ENCODE results near the gene LZTR1. TPM values are rescaled to one million over a fixed set of nuclear protein-coding genes. Genes with fewer than 3 reads are reported as not detected.

LZTR1 gene
- total RNA-seq, 4 donors from 2014 or later = 18.2 to 73.7 (median 56.1) TPM

- no peak for DNase-seq
- Histone ChIP-seq H3K9me3 (no peaks in the 10 kb centered on the region), H3K36me3 (no peaks in the 10 kb centered on the region), H3K4me1 (peaks cover 0 to 13% of the 10 kb centered on the region in 2 donors), H3K4me3 (no peak overlapping the region), H3K27me3 (no peaks in the 10 kb centered on the region), H3K27ac (no peak overlapping the region)
- no peak for TF ChIP-seq POLR2A (IDR thresholded peaks at IDR 0.05)
- TF ChIP-seq CTCF (IDR thresholded peaks at IDR 0.05) = no peak
- intact Hi-C loops (cut with DNase I; ENCODE audit: low total_unique reads) = no loop called here
These were observed 15.6 kb downstream of the LZTR1 start for GRCh38 chr22:20997536-20998257.

- no peaks in the 10 kb centered on the region for H3K36me3 ChIP-seq
These were observed 16.6 kb downstream of the LZTR1 start for GRCh38 chr22:20998411-20999336.

GRCh38 chr22:20999350-21000206 is 17.5 kb downstream of the LZTR1 start:
- no peaks in the 10 kb centered on the region for H3K9me3 ChIP-seq
- H3K27ac ChIP-seq = peak overlapping the region in 1 of 2 donors; percentile 98
- no peaks in the 10 kb centered on the region for H3K36me3 ChIP-seq
- intact Hi-C loops (cut with DNase I; ENCODE audit: low total_unique reads) = no loop called here
- no peak overlapping the region for H3K4me3 ChIP-seq
- no peak for DNase-seq
- TF ChIP-seq CTCF (IDR thresholded peaks at IDR 0.05) (no peak), POLR2A (IDR thresholded peaks at IDR 0.05) (no peak)
- no peaks in the 10 kb centered on the region for H3K27me3 ChIP-seq
- peaks cover 7 to 13% of the 10 kb centered on the region in 2 donors for H3K4me1 ChIP-seq

More at GRCh38 chr22:20998411-20999336, 16.6 kb downstream of the LZTR1 start:
- no peak overlapping the region for H3K27ac ChIP-seq
- H3K4me1 ChIP-seq = peaks cover 5 to 13% of the 10 kb centered on the region in 2 donors
- no peak overlapping the region for H3K4me3 ChIP-seq
- TF ChIP-seq CTCF (IDR thresholded peaks at IDR 0.05) (no peak), POLR2A (IDR thresholded peaks at IDR 0.05) (no peak)
- no peak for DNase-seq
- no peaks in the 10 kb centered on the region for H3K9me3 ChIP-seq
- H3K27me3 ChIP-seq = no peaks in the 10 kb centered on the region
- intact Hi-C loops (cut with DNase I; ENCODE audit: low total_unique reads) = no loop called here

GRCh38 chr22:21000207-21000986 is 18.3 kb downstream of the LZTR1 start:
- DNase-seq = no peak
- H3K36me3 ChIP-seq = no peaks in the 10 kb centered on the region
- no peak for TF ChIP-seq POLR2A (IDR thresholded peaks at IDR 0.05)

More at GRCh38 chr22:21000207-21000986, 18.3 kb downstream of the LZTR1 start:
- no peaks in the 10 kb centered on the region for H3K9me3 ChIP-seq
- H3K27ac ChIP-seq = peak overlapping the region; percentile 94 to 98
- peaks cover 7 to 13% of the 10 kb centered on the region in 2 donors for H3K4me1 ChIP-seq
- intact Hi-C loops (cut with DNase I; ENCODE audit: low total_unique reads) = no loop called here
- peak overlapping the region; percentile 72 to 73 for H3K4me3 ChIP-seq
- H3K27me3 ChIP-seq = no peaks in the 10 kb centered on the region

Measured in uterus (tissue), 4 donors.